Spinal cord (tissue), 10 donors: ENCODE data around the gene KIF21A. TPM values are rescaled to one million over a fixed set of nuclear protein-coding genes. Genes with fewer than 3 reads are reported as not detected.

Experiments used
- DNase-seq, 6 donors: peaks; one replicate each; pipeline versions ENCODE4 v3.0.0 to v3.0.0-alpha.2; 2013 to 2015; ENCODE audit warnings: low spot score in 6 of 6, low read depth in 4 of 6
- H3K27ac ChIP-seq: one replicate; pipeline ENCODE4 v1.5.1; 2013; ENCODE audit warnings: low read depth, low read length, control low read depth
- H3K27me3 ChIP-seq: one replicate; pipeline ENCODE4 v1.6.1; 2013; ENCODE audit warnings: low read length; ENCODE audit not compliant: control insufficient read depth, insufficient read depth
- H3K36me3 ChIP-seq: one replicate; pipeline ENCODE4 v1.6.1; 2013; ENCODE audit warnings: low read length; ENCODE audit not compliant: control insufficient read depth, insufficient read depth
- H3K4me1 ChIP-seq: one replicate; pipeline ENCODE4 v1.6.1; 2013; ENCODE audit warnings: low read length; ENCODE audit not compliant: control insufficient read depth, insufficient read depth
- H3K4me3 ChIP-seq: one replicate; pipeline ENCODE4 v1.5.1; 2013; ENCODE audit warnings: low read depth, low read length, control low read depth
- H3K9me3 ChIP-seq: one replicate; pipeline ENCODE4 v1.6.1; 2013; ENCODE audit warnings: low read length; ENCODE audit not compliant: control insufficient read depth, insufficient read depth
- WGBS: methylation state at CpG from one replicate; pipeline ENCODE4 v1.1.5; 2013; ENCODE audit warnings: missing lambda C conversion rate; ENCODE audit not compliant: insufficient coverage; 5-methylcytosine and 5-hydroxymethylcytosine counted together
- polyA plus RNA-seq, 2 donors: library from polyadenylated mRNA; unstranded; fragments of 120-200 nt; gene quantifications; one replicate each; pipeline ENCODE4 v1.2.1, GENCODE V29; 2013; ENCODE audit not compliant: insufficient read length in 2 of 2
- total RNA-seq, 2 donors: library from RNA; depleted of rRNA in 1 of 2; stranded (reverse); fragments of 120-200 nt in 1 of 2; fragments of >200 nt in 1 of 2; gene quantifications; one replicate each; pipeline versions ENCODE4 v1.2.3 to v1.2.4, GENCODE V29; 2013 to 2014
- donor health status: healthy.

KIF21A gene
- total and polyA plus RNA-seq, 4 donors: 59.8 to 180 (median 132) TPM

DNA sequence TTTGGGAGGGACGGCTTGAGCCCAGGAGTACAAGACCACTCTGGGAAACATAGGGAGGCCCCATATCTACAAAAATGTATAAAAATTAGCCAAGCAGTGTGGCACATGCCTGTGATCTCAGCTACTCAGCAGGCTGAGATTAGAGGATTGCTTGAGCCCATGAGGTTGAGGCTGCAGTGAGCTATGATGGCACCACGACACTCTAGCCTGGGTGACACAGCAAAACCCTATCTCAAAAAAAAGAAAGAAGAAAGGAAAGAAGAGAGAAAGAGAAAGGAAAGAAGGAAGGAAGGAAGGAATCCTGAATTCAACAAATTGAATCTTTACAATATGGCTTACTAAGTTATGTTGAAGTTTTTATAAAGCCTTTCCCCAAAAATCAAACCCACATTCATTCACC lies 2.1 kb downstream of the KIF21A start:
- Histone ChIP-seq H3K27me3 (no peaks in the 10 kb centered on the region), H3K27ac (peak overlapping the region; percentile 80), H3K4me3 (peak overlapping the region; percentile 69), H3K36me3 (no peaks in the 10 kb centered on the region), H3K4me1 (peaks cover 15% of the 10 kb centered on the region), H3K9me3 (no peaks in the 10 kb centered on the region)
- DNase-seq: peak in 2 of 6 donors; percentile 18 to 44
- whole genome bisulfite sequencing: no CpG with 5 or more reads among the region's 2 CpGs

DNA sequence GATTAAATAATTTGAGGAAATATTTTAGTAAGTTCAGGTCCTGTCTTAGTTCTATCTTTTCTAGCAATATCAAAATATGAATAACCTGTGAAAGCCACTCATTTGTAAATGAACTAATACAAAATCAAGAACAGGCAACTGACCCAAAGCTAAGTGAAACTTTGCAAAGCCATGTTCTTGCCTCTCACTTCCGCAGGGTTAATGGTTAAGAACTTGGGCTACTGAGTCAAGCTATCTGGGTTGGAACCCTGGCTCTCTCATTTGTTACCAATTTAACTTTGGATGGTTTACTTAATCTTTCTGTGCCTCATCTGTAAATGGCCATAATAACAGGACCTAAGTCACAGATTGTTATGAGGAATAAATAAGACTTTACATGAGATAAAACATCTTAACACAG lies 2.8 kb downstream of the KIF21A start:
- Histone ChIP-seq H3K27ac (no peak overlapping the region), H3K4me3 (peak overlapping the region; percentile 69), H3K36me3 (no peaks in the 10 kb centered on the region), H3K4me1 (peaks cover 13% of the 10 kb centered on the region), H3K27me3 (no peaks in the 10 kb centered on the region), H3K9me3 (no peaks in the 10 kb centered on the region)
- WGBS: 67% methylated on average over 1 of the region's 1 CpG
- DNase-seq: no peak

GRCh38 chr12:39435531-39435930 lies 7.4 kb downstream of the KIF21A start:
- Histone ChIP-seq H3K27me3 (no peaks in the 10 kb centered on the region), H3K9me3 (no peaks in the 10 kb centered on the region), H3K27ac (no peak overlapping the region), H3K4me3 (no peak overlapping the region), H3K4me1 (no peaks in the 10 kb centered on the region), H3K36me3 (no peaks in the 10 kb centered on the region)
- WGBS: no CpG with 5 or more reads among the region's 3 CpGs
- DNase-seq: no peak

GRCh38 chr12:39431797-39432196 lies 11.1 kb downstream of the KIF21A start:
- H3K4me1 ChIP-seq: no peaks in the 10 kb centered on the region
- no peak overlapping the region for H3K27ac ChIP-seq
- WGBS: no CpG with 5 or more reads among the region's 1 CpG
- H3K9me3 ChIP-seq: no peaks in the 10 kb centered on the region
- no peak for DNase-seq
- H3K4me3 ChIP-seq: no peak overlapping the region
- no peaks in the 10 kb centered on the region for H3K36me3 ChIP-seq
- no peaks in the 10 kb centered on the region for H3K27me3 ChIP-seq

- Histone ChIP-seq H3K27me3 (no peaks in the 10 kb centered on the region), H3K4me3 (no peak overlapping the region), H3K27ac (no peak overlapping the region), H3K9me3 (no peaks in the 10 kb centered on the region), H3K36me3 (no peaks in the 10 kb centered on the region), H3K4me1 (no peaks in the 10 kb centered on the region)
- DNase-seq: no peak
- WGBS: no CpG with 5 or more reads among the region's 3 CpGs
These were observed 11.7 kb downstream of the KIF21A start for GRCh38 chr12:39431002-39431796.

DNA sequence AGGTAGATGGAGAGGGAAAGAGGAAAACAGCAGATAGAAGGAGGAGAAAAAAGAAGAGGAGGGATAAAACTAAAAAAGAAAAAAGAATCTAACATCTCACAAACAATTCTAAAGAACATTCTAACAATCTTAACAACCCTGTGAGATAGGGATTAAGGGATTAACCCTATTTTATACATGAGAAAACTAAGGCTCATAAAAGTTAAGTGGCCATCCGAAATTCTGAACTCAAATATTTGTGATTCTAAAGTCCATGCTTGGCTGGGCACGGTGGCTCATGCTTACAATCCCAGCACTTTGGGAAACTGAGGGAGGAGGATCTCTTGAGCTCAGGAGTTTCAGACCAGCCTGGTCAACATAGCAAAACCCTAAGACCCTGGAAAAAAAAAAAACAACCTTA lies 13.1 kb downstream of the KIF21A start:
- 100% methylated on average over 1 of the region's 2 CpGs for WGBS
- H3K27me3 ChIP-seq: no peaks in the 10 kb centered on the region
- no peak overlapping the region for H3K27ac ChIP-seq
- no peak for DNase-seq
- no peak overlapping the region for H3K4me3 ChIP-seq
- H3K36me3 ChIP-seq: no peaks in the 10 kb centered on the region
- H3K9me3 ChIP-seq: no peaks in the 10 kb centered on the region
- H3K4me1 ChIP-seq: no peaks in the 10 kb centered on the region

DNA sequence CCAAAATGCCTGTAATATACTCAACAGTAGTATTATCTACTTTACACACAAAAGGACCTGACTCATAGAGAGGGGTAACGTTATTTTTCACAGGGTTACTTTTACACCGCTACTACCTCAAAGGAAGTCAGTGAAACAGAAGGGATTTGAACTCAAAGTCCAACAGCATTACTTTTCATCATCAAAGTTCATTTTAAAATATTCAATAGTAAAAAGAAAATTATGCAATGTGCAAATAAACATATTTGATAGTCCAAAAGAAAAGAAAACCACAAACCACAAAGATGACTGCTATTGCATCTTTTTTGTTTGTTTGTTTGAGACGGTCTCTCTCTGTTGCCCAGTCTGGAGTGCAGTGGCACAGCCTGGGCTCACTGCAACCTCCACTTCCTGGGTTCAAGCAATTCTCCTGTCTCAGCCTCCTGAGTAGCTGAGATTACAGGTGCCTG lies 15.5 kb downstream of the KIF21A start:
- Histone ChIP-seq H3K36me3 (no peaks in the 10 kb centered on the region), H3K27me3 (no peaks in the 10 kb centered on the region), H3K27ac (no peak overlapping the region), H3K9me3 (no peaks in the 10 kb centered on the region), H3K4me3 (no peak overlapping the region), H3K4me1 (no peaks in the 10 kb centered on the region)
- 100% methylated on average over 1 of the region's 3 CpGs for WGBS
- DNase-seq: no peak

DNA sequence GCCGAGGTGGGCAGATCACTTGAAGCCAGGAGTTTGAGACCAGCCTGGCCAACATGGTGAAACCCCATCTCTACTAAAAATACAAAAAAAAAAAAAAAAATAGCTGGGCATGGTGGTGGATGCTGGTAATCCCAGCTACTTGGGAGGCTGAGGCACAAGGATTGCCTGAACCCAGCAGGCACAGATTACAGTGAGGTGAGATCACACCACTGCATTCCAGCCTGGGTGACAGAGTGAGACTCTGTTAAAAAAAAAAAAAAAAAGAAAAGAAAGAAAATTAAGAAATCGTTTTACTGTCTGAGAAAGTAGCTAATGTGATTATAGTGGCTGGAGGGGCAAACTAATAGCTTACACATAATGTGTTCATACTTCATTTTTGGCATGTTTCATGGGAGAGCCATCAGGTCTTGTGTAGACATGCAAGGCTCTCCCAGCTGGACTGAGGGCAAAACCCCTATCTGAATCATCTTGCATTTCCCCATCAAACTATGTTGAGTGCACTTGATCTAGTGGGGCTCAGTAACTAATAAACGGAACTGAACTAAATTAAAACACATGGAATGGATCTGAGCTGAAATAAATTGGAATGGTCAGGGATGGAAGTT lies 16.2 kb downstream of the KIF21A start:
- no peak for DNase-seq
- H3K4me3 ChIP-seq: no peak overlapping the region
- no CpG with 5 or more reads among the region's 3 CpGs for WGBS
- H3K9me3 ChIP-seq: no peaks in the 10 kb centered on the region
- no peaks in the 10 kb centered on the region for H3K4me1 ChIP-seq
- no peaks in the 10 kb centered on the region for H3K27me3 ChIP-seq
- H3K36me3 ChIP-seq: no peaks in the 10 kb centered on the region
- H3K27ac ChIP-seq: no peak overlapping the region

DNA sequence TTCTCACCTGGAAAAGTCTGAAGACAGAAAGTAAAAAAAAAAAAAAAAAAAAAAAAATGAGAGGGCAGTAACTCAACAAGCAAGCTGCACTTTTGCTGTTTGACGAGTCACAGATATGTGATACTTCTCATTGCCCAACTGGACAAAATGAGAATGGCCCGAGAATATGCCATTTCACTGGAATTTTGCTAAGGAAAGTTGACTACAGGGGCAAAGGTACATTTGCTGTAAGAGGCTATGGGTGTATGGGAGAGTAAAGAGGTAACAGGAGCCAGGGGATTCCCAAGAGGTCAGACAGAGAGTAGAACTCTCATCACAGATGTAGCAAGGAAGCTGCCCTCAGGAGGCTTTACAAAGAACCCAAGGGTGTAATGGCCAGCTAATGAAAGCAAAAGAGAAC lies 22.9 kb downstream of the KIF21A start:
- H3K27me3 ChIP-seq: no peaks in the 10 kb centered on the region
- no peaks in the 10 kb centered on the region for H3K4me1 ChIP-seq
- H3K9me3 ChIP-seq: no peaks in the 10 kb centered on the region
- no peak for DNase-seq
- H3K4me3 ChIP-seq: no peak overlapping the region
- H3K27ac ChIP-seq: no peak overlapping the region
- 94% methylated on average over 2 of the region's 2 CpGs for WGBS
- H3K36me3 ChIP-seq: no peaks in the 10 kb centered on the region

GRCh38 chr12:39419471-39419870 lies 23.4 kb downstream of the KIF21A start:
- no peak overlapping the region for H3K27ac ChIP-seq
- H3K9me3 ChIP-seq: no peaks in the 10 kb centered on the region
- H3K4me3 ChIP-seq: no peak overlapping the region
- H3K27me3 ChIP-seq: no peaks in the 10 kb centered on the region
- H3K4me1 ChIP-seq: no peaks in the 10 kb centered on the region
- no peak for DNase-seq
- WGBS: no CpG with 5 or more reads among the region's 2 CpGs
- no peaks in the 10 kb centered on the region for H3K36me3 ChIP-seq
